Inflammatory macrophage treated with lipopolysaccharide for 1 hour (primary cell): ENCODE data around the gene MEG3.
"Not testable (repeated sequence)": the region's sequence is repeated elsewhere in the genome, so short reads cannot be mapped to it uniquely, and the experiment has no call there.

Experiments
- DNase-seq, 2 donors: peaks; one replicate each; pipeline ENCODE4 v3.0.0-alpha.2; 2020 to 2022

The MEG3 gene

DNA sequence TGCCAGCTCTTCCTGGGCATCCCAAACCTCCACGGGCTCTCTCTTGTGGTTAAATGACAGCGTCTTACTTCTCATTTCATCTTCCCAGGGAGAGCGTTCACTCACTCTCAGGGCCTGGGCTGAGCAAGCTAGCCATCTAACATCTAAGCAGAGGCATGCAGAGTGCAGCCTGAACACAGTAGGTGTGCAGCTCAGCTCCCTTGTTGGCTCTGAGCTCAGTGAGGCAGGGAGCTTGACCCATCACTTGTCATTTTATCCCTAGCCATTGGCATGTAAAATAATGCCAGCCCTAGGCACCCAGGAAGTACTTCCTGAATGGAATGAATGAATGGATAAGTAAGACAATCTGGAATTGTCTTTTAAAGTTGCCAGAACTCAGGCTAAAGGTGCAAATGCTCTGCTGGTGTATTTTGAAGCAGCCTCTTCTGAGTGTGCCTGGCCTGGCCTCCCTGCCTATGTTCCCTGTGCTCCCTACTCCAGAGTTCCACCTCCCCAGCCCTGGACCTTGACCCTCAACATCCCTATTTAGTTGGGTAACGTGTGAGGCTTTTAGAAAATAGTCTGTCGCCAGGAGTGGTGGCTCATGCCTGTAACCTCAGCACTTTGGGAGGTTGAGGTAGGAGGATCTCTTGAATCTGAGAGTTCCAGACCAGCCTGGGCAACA, 9.5 kb upstream of the MEG3 start:
- DNase-seq = no peak

DNA sequence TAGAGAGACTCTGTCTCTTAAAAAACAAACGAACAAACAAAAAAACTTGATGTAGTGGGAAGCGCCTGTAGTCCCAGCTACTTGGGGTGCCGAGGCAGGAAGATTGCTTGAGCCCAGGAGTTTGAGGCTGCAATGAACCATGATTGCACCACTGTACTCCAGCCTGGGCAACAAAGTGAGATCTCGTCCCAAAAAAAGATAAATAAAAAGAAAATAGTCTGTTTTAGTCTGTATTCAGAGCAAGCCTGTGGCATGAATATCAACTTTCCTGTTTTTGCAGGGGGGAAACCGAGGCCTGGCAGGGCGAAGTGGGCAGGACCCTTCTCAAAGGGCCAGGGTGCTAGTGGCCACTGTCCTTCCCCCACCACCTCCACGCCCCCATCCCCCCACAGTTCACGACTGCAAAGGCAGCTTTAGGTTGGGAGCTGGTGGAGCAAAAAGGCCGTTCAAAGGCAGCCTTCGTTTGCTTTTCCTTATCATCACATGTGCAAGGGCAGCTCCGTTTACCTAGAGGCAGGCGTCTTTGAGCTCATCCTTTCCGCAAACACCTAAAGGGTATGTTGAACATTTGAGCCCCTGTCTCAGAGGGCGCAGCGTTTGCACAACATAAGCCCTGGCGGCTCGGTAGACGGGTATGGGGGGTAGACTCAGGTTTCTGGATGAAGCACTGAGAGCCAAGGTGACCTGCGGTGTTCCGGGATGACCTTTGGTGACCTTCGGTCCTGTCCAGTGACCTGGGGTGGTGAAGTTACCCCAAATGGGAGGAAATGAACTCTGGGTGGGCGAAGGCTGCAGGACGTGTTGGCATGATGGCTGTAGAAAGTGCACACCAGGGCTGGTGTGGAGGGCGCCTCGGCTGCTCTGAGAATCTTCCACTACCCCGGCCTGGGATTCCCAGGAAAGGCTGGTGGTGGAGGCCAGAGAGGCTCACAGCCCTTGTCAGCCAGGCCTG, 8.7 kb upstream of the MEG3 start:
- no peak for DNase-seq

DNA sequence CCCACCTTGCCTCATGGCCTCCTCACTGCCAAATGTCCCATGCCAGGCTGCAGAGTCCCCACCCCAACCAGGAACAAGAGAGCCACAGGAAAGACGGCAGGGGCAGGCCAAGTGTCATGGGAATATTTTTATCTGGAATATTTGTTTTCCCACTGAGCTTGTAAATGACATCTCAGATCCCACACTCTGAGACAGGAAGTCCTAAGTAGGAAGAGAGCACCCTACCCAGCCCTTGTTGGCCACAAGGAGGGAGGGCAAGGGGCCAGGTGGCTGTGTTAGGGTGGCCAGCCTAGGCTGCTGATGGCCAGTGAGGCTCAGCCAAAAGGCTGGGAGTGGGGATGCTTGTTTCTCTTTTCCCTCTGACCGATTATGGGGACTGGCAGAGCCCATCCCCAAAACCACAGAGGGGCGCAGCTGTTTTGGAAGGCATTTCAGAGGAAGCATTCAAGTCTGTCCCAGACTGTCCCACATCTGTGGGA, 7.7 kb upstream of the MEG3 start:
- DNase-seq = no peak

DNA sequence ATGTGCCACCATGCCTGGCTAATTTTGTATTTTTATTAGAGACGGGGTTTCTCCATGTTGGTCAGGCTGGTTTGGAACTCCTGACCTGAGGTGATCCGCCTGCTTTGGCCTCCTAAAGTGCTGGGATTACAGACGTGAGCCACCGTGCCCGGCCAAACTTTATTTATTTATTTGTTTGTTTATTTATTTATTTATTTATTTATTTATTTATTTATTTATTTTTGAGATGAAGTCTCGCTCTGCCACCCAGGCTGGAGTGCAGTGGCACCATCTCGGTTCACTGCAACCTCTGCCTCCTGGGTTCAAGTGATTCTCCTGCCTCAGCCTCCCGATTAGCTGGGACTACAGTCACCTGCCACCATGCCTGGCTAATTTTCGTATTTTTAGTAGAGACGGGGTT, 7.0 kb upstream of the MEG3 start:
- not testable (repeated sequence) for DNase-seq

DNA sequence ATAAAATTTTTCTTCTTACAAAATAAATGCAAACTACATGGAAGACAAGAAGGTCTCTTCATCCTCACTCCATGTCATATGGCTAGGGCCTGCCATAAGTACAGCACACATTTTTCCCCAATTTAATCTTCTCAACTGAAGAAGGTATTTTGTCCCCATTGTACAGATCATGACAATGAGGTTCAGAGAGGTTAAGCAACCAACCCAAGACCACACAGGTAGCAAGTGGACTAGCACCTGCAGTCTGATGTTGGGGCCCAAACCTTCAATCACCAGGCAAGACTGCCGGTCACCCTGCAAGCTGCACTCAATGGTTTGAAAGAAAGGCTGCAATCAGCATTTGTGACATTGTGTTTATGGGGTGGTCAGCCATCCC, 6.5 kb upstream of the MEG3 start:
- DNase-seq = no peak

DNA sequence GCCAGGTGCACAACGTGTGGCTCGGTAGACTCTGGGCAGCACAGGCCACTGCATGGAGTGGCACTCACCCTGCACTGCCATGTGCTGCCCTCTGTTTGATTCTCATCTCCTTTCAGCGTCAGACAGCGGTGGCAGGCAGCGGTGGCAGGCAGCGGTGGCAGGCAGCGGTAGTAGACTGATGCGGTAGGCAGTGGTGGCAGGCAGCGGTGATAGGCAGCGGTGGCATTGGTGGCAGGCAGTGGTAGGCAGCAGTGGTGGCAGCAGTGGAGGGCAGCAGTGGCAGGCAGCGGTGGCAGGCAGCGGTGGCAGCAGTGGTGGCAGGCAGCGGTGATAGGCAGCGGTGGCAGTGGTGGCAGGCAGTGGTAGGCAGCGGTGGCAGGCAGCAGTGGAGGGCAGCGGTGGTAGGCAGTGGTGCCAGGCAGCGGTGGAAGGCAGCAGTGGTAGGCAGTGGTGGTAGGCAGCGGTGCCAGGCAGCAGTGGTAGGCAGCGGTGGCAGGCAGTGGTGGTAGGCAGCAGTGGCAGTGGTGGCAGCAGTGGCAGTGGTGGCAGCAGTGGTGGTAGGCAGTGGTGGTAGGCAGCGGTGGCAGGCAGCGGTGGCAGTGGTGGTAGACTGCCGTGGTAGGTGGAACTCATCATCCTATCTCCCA, 6.0 kb upstream of the MEG3 start:
- DNase-seq = no peak

DNA sequence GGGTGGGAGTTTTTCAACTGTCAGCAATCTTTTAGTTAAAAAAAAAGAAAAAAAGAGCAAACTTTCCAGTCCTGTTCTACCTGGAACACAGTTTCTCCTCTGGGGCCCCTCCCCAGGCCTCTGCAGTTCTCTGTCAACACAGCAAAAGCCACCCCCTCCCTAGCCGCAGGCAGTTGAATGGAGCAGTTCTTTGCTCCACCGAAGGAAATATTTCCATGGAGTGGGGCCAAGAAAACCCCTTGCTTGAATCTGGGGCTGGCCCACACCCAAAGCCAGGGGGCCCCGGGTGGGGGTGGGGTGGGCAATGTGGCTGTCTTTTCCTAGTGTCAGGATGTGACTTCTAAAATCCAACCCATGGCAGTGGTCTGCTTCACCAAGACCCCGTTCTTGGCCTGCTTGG, 5.0 kb upstream of the MEG3 start:
- no peak for DNase-seq

DNA sequence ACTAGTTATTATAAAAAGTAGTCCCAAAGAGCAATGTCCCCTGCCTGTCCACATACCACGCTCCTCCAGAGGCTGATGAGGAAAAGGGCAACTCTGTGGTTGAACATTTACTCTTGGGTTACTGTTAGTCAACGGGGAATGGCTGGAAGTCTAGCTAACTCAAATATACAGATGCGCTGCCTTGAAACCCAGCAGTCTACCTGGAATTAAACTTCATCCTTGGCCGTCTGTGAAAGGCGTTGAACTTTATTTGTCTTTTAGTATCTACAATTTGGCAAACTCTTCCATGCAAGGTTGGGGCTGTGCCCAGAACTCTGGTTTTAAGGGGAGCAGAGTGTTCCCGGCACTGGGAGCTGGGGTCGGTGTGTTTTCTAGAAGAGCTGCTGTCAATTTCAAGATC, 3.9 kb upstream of the MEG3 start:
- DNase-seq = no peak

DNA sequence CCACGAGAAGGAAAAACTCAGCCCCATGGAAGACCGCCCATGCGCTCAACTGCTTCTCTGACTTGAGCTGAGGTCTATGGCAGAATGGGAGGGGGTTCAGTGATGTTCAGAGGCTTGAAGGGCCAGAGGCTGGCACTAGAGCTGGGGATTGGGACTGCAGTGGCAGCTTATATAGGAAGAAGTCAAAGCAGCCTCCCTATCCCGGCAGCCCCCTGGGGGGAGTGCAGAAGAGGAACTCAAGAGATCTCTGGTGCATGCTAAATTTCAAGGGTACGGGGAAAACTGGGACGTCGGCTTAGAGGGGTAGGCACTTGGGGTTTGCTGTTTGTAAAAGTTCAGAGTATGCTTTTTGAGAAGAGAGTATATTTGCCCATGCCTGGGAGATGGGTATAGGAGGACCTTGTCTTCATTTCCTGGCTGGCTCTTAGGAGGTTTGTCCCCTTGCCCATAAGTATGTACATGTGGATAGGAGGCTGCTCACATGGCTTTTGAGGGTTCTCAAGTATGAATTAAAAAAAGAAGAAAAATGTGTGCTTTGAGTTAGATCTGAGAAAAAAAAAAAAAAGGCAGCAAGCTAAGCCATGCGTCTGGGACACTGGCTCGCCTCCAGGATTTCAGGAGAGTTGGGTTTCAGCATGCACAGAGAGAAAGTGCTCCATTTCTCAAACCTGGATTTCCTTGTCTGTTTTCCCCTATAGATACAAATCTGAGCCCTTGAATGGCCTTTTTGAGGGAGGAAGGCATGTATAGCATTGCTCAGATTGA, 3.2 kb upstream of the MEG3 start:
- no peak for DNase-seq

DNA sequence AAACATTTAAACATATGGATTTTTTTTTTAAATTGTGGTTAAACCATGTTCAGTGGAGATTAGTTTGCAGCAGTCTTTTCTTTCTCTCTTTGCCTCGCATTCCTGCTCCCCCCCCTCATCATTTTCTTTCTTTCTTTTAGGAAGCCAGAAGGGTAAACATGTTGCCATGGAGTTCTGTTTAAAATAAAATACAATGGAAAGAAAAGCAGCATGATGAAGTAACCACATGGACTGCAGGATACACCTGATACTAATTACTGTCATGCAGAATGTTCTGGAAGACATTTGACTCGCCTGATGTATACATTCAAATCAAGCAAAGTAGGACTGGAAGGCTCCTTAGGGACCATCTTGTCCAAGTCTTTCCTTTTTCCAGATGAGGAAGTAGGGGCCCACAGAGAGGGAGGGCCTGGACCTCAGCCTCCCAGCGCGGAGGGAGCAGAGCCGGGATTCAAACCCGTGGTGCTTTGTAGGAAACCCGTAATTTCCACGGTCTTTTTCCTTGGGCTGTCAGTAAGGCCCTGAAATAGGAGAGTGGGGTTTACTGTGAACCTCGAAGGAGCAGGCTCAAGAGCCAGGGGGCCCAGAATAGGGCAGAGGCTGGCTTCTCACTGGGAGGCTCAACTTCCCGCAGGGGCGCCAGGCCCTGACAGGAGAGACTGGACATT, 2.4 kb upstream of the MEG3 start:
- no peak for DNase-seq

DNA sequence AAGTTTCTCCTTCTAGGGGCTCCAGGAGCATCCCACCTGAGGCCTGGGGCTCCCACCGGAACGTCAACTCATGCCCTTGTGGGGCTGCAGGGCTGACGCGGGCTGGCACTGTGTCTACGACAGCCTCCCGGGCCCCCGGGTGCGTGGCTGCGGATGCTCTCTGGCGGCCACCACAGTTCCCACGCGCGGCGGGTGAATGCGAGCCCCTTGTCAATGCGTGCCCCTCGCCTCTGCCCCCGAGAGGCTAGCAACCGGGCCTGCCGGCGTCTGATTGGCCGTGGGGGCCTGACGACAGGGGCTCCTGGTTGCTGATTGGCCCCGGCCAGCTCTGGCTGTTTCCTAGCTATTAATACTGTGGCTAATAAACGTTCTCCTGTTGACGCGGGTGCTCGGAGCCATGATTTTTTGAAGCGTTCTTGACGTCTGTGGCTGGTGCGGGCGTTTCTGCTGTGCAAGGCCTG, 1.8 kb upstream of the MEG3 start:
- no peak for DNase-seq

DNA sequence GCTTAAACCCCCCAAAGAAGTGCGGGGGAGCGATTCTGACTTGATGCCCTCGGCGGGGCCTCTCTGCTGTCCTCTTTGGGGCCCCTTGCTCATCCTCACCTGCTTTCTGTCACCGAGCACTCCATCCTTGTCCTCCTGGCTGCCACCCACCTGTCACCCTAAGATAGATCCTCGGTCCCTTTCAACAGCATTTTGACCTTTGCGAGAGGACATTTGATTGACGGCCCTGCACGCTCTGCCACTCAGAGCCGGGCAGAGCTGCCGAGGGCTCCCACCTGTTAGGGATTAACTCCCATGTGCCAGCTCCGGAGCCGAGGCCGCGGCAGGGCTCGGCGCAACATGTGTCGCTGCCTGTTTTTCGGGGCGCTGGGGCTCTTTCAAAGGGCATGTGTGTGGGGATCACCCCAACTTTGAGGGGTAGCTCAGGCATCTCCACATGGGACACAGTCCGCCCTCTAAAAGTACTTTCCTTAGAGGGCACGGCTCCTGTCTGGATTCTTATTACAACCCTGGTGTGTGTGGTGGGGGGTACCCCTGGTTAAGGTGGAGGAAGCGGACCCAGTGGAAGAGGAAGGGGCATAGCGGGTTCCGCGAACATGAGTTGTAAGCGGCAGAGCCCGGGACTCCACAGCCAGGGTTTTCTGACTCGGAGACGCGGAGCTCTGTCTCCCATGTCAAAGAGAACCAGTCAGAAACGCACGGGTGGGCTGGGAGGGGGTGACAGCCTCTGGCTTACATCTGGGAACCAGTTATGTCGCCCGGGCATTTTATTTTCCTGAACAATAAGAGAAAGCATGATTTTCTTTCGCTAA, 811 bp upstream of the MEG3 start:
- no peak for DNase-seq

DNA sequence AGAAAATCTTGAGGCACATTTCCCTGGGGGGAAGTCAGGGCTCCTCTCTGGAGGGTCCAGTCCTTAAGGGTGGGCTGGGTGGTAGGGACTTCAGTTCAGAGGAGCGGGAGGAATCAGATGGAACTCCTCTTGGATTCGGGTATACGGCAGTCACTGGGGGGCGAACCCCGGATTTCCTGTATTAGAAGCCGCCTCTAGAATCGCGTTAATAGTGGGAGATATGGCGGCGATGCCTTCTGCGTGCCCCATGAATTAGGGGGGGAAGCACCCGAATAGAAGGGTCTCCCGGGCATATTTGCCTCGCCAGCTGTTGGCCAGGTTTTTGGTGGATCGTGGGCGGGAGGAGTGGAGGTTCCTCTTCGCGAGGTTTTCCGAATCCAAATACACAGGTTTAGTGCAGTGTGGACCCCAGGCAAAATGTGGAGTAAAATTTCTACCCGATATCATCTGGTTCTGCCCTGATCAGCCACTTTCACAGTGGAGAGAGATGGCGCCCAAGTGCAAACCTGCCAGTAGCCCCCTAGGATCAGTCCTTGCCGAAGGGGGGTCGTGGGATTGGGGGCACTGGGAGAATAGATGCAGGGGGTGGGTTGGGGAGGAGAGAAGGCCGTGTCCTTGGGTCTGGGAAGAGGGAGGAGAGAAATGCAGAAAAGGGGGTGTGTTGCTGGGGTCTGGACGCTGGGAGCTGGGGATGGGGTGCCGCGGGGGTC, 628 bp downstream of the MEG3 start:
- DNase-seq = no peak

DNA sequence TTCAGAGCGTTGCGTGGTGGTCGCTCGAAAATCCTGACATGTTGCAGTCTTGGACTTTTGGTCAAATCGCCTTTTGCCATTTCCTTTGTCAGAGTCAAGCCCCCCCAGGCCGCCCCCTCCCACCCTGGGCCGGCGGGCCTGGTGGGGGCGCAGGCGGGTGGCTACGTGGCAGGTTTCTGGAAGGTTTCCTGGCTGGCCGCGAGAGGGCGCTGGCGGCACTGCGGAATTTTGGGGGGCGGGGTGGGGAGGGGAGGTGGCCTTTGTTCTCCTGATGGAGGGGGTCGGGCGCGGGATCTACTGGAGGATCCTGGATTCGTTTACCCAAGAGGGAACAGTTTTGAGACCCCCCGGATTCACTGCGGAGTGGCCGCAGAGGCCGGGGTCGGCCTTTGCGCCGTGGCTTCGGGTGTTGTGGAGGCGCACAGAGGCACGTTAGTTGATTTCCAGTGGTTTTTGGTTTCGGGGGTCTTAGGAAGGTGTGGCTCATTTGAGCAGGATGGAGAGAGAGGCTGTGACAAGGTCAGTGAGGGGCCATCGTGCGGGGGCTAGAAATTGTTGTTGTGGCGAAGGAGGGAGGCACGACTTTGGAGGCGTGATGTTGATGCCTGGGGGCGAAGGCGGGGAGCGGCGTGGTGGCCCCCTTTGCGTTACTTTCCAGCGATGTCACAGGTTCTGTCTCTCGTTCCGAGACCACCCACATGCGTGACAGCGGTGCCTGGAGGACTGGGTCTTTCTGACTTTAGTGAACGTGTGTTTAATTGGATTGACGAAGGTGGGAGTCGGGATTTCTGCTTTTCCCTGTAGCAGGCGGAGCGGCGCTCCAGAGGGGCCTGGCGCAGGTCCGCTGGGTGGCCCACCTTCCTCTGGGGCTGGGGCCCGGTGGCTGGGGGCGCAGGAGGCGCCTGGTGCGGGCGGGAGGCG, 1.4 kb downstream of the MEG3 start:
- DNase-seq = no peak

DNA sequence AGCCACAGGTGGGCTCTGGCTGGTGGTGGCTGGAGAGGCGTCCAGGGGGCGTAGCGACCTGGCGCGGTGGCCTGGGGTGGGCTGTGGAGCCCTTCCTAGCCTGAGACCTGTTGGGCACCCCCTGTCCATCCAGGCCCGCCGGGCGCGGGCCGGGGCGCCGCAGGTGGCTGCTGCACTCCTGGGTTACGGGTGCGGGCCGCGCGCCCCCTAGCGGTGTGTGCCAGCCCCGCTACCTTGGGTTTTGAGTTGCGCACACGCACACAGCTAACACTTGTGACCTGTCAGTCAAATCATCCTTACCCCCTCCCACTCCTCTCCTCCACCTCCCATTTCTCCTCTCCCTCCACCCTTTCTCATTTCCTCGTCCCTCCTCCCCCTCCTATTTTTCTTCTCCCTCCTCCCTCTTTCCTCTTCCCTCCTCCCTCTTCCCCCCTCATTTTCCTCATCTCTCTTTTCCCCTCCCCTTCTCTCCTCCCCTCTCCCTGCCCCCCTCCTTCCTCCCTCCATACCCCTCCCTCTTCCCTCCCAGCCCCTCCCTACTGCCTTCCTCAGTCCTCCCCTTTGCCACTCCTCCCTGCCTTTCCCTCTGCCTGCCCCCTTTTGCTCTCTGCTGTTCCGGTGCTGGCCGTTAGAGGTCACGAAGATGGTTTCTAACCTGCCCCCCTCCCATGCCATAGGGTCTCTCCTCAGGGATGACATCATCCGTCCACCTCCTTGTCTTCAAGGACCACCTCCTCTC, 2.3 kb downstream of the MEG3 start:
- DNase-seq = no peak

DNA sequence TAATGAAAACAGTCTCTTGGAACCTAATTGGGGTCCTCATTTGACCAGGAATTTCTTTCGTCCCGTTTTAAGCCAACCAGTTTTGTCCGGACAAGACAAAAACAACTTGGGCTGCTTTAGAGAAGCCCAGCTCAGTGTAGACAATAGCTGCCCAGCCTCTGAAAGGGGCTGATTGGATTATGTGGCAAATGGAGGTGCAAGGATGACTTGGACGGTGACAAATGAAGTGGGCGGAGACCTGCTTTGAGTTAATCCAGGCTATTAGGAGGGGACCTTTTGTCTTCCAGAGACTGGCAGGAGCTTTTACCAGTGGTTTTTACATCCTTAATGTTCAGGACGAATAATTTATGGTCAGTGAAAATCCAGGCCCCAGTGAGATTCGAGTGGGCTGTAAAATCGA, 4.8 kb downstream of the MEG3 start:
- no peak for DNase-seq

DNA sequence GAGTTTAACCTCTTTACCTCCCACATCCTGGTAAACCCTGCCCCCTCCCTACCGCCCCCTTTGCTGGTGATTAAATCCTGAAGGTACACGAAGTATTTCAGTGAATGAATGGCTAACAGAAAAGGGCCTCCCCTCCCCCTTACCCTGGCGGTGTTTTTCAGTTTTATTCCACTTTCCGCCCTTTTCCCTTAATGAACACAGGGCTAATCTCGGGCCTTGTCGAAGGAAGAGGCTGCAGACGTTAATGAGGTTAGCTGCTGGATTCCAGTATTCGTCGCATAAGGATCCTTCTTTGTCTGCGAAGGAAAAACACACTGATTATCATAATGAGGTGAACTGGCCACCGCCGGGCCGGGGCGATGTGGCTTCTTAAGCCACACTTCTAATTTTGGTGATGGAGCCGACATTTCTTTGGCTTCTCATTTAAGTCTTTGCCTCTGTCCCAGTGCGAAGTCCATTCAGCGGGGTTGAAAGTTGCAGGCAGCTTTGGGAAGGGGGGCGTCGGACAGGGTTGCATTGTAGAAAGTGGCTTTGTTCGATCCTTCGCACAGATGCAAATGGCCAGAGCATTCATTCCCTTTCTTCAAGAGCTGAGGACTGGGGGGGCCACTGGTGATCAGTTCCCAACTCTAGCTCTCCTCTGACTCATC, 6.5 kb downstream of the MEG3 start:
- DNase-seq = no peak

DNA sequence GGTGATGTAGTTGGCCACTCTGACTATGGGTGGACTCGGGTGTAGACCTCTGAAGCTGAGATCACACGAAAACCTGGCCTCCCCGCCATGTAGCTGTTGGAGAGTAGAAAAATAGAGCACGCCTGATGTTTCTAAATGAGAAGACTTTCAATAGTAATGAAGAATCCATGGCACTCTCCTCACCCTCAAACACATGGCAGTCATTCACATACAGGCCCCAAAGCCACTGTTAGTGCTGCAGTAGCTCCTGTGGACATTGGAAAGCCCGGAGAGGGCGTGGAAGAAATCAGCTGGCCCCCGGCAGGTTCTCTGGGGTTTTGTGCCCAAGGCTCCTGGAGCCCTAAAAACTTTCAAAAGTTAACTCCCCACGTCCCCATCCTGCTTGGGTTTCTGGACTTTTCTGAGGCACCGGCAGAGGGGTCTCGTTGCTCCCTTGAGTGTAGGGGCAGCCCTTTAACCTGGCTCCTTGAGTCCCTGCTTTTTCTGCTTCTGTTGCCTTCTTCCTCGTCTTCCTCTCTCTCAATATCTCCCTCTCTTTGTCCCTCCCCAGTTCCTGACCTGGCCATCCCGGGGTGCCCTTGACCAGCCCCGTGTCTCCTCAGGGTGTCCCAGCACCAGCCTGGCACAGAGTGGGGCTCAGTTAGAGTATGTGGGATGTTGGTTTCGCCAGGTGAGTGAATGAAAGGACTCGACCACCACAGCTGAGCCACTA, 8.3 kb downstream of the MEG3 start:
- no peak for DNase-seq
